Osteoblast (primary cell): ENCODE results near the gene AK4. TPM values are rescaled to one million over a fixed set of nuclear protein-coding genes. Genes with fewer than 3 reads are reported as not detected.

ENCODE experiments used
- DNase-seq: peaks from one replicate; pipeline ENCODE4 v3.0.0; 2011; ENCODE audit warnings: low spot score, mixed read lengths; ENCODE audit not compliant: insufficient read length; ENCODE audit errors: missing footprints
- H2AFZ ChIP-seq: 2 replicates; pipeline ENCODE4 v1.6.0; 2011; ENCODE audit warnings: mild to moderate bottlenecking, low read length
- H3K27ac ChIP-seq: 2 replicates; pipeline ENCODE4 v1.5.1; 2011; ENCODE audit warnings: mild to moderate bottlenecking, low read depth, low read length, moderate library complexity
- H3K27me3 ChIP-seq: 2 replicates; pipeline ENCODE4 v1.6.0; 2012; ENCODE audit warnings: mild to moderate bottlenecking, control low read depth, inconsistent platforms, low read length, moderate library complexity; ENCODE audit not compliant: insufficient read depth
- H3K36me3 ChIP-seq: 2 replicates; pipeline ENCODE4 v1.5.1; 2011; ENCODE audit warnings: mild to moderate bottlenecking, low read length, control low read depth, moderate library complexity; ENCODE audit not compliant: insufficient read depth
- H3K4me1 ChIP-seq: 2 replicates; pipeline ENCODE4 v1.5.1; 2011; ENCODE audit warnings: mild to moderate bottlenecking, low read length, control low read depth, moderate library complexity; ENCODE audit not compliant: insufficient read depth
- H3K4me2 ChIP-seq: 2 replicates; pipeline ENCODE4 v1.6.0; 2011; ENCODE audit warnings: mild to moderate bottlenecking, low read length; ENCODE audit not compliant: insufficient read depth
- H3K4me3 ChIP-seq: fragments of 200-600 bp; sonication (generic); 3 replicates; pipeline ENCODE4 v1.5.1; 2012; ENCODE audit warnings: mild to moderate bottlenecking, low read length, inconsistent platforms; ENCODE audit not compliant: insufficient read depth
- H3K79me2 ChIP-seq: 2 replicates; pipeline ENCODE4 v1.6.0; 2012; ENCODE audit warnings: mild to moderate bottlenecking, low read length, control low read depth, inconsistent platforms; ENCODE audit not compliant: insufficient read depth
- H3K9me3 ChIP-seq: 2 replicates; pipeline ENCODE4 v1.5.1; 2011; ENCODE audit warnings: low read depth, low read length, control low read depth
- H4K20me1 ChIP-seq: 2 replicates; pipeline ENCODE4 v1.6.0; 2012; ENCODE audit warnings: mild to moderate bottlenecking, low read length, control low read depth; ENCODE audit not compliant: insufficient read depth
- CTCF ChIP-seq: IDR thresholded peaks from 2 replicates; pipeline ENCODE4 v1.5.1; 2011; ENCODE audit warnings: mild to moderate bottlenecking, low read depth, low read length, moderate library complexity; ENCODE audit errors: extremely low read depth
- total RNA-seq: library from RNA; depleted of rRNA; stranded (reverse); fragments of >200 nt; gene quantifications from 2 replicates; pipeline ENCODE4 v1.2.3, GENCODE V29; 2012

Gene AK4
- total RNA-seq, 1 donor: 37.6 TPM

DNA sequence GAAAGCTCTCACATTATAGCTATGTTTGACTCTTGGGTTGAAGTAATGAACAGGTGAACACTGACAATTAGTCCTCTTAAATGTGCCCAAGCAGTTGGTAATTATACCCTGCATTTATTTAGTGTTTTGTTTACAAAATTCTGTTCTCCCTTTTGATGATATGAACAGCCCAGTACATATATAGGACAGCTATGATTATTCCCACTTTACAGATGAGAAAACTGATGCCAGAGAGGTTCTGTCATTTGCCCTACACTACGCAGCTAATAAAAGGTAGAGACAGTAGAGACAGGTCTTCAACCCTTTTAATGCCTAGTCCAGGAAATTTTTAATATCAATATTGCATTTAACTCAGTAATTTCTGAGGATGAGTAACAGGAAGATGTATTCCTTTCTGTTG lies 115.3 kb downstream of the AK4 start:
- DNase-seq: no peak
- H3K27me3 ChIP-seq: no peaks in the 10 kb centered on the region
- no peaks in the 10 kb centered on the region for H3K36me3 ChIP-seq
- no peaks in the 10 kb centered on the region for H3K9me3 ChIP-seq
- TF ChIP-seq CTCF: no peak
- no peak overlapping the region for H3K4me2 ChIP-seq
- no peaks in the 10 kb centered on the region for H4K20me1 ChIP-seq
- H3K4me1 ChIP-seq: peaks cover 23% of the 10 kb centered on the region
- H3K4me3 ChIP-seq: no peak overlapping the region
- no peak overlapping the region for H2AFZ ChIP-seq
- peaks cover 8% of the 10 kb centered on the region for H3K79me2 ChIP-seq
- H3K27ac ChIP-seq: no peak overlapping the region

DNA sequence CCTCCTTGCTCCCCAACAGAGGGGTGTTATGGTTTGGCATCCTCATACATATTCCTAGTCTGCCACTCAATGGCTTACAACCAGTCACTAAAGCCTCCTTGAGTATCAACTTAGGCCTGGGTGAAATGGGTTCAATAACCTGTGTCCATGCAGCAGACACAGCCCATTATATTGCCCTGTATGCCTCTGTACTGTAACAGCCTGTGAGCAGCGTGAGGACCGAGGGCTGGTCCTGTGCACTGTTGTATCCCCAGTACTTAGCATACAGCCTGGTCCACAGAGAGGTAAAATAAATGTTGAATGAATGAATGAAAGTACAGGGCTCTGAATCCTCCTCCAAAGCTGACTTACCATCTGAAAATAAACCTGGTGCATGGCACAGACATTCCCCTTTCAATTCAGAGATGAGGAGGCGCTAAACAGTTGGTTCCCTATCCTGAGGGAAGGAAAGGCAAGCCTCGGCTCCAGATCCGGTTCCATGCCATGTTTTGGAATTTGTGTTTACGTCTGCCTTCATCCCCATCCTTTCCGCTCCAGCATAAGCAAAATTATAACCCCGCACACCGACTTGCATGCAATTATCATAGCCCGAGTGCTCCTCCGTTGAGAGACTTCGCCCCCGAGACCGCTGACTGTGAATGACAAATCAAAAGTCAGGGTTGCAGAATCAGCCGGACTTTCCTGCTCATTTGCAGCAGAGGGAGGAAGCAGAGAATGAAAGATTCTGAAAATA lies 116.4 kb downstream of the AK4 start:
- peaks cover 23% of the 10 kb centered on the region for H3K4me1 ChIP-seq
- no peaks in the 10 kb centered on the region for H4K20me1 ChIP-seq
- peak overlapping the region; percentile 84 for H2AFZ ChIP-seq
- H3K4me3 ChIP-seq: peak overlapping the region; percentile 74
- TF ChIP-seq CTCF: no peak
- peak overlapping the region; percentile 21 for H3K27ac ChIP-seq
- DNase-seq: peak; percentile 74
- H3K79me2 ChIP-seq: peaks cover 4% of the 10 kb centered on the region
- no peaks in the 10 kb centered on the region for H3K9me3 ChIP-seq
- H3K27me3 ChIP-seq: no peaks in the 10 kb centered on the region
- H3K4me2 ChIP-seq: peak overlapping the region; percentile 97
- H3K36me3 ChIP-seq: no peaks in the 10 kb centered on the region

GRCh38 chr1:65265296-65265650 lies 117.3 kb downstream of the AK4 start:
- H3K4me2 ChIP-seq: peak overlapping the region; percentile 97
- no peaks in the 10 kb centered on the region for H3K36me3 ChIP-seq
- peaks cover 3% of the 10 kb centered on the region for H3K79me2 ChIP-seq
- no peak for TF ChIP-seq CTCF
- peak overlapping the region; percentile 40 for H3K27ac ChIP-seq
- H3K4me1 ChIP-seq: peaks cover 22% of the 10 kb centered on the region
- peak overlapping the region; percentile 74 for H3K4me3 ChIP-seq
- peak overlapping the region; percentile 73 for H2AFZ ChIP-seq
- H4K20me1 ChIP-seq: no peaks in the 10 kb centered on the region
- H3K27me3 ChIP-seq: no peaks in the 10 kb centered on the region
- no peak for DNase-seq
- no peaks in the 10 kb centered on the region for H3K9me3 ChIP-seq

- H2AFZ ChIP-seq: peak overlapping the region; percentile 73
- H3K4me1 ChIP-seq: peaks cover 17% of the 10 kb centered on the region
- H3K27me3 ChIP-seq: no peaks in the 10 kb centered on the region
- TF ChIP-seq CTCF: peak; percentile 29
- H3K79me2 ChIP-seq: peaks cover 3% of the 10 kb centered on the region
- H3K4me2 ChIP-seq: peak overlapping the region; percentile 97
- H3K36me3 ChIP-seq: no peaks in the 10 kb centered on the region
- no peaks in the 10 kb centered on the region for H4K20me1 ChIP-seq
- no peaks in the 10 kb centered on the region for H3K9me3 ChIP-seq
- peak overlapping the region; percentile 74 for H3K4me3 ChIP-seq
- peak overlapping the region; percentile 40 for H3K27ac ChIP-seq
- DNase-seq: peak; percentile 92
These were observed 117.8 kb downstream of the AK4 start for GRCh38 chr1:65265651-65266351.
